Spleen (tissue), 7 donors: ENCODE measurements around the gene C4orf50.

ENCODE experiments used
- POLR2A ChIP-seq, 3 donors: fragments of 450-650 bp; IDR thresholded peaks; one replicate each; pipeline ENCODE4 v1.5.1; 2017; ENCODE audit warnings: antibody characterized with exemption in 3 of 3, mild to moderate bottlenecking in 1 of 3
- TF ChIP-seq, protein P1 (sequence below), 11 experiments: fragments of 200-600 bp in 7 of 11; fragments of 450-650 bp in 4 of 11; sonication (generic) in 4 of 11; IDR thresholded peaks in 8 of 11; conservative IDR thresholded peaks in 3 of 11; 1 replicate in 7 of 11; 2 replicates in 4 of 11; pipeline versions ENCODE4 v1.4.0 to v1.8.0; 2016 to 2021; ENCODE audit warnings: antibody characterized with exemption in 11 of 11, inconsistent platforms in 4 of 11, mild to moderate bottlenecking in 1 of 11
- donor health status: DM: no; HTN: no; CAD: no; lungs with moderate emphysema.
- donor health status: DM: no; HTN: no; CAD: no.
- donor health status: DM: no; HTN: no; CAD: no.

DNA sequence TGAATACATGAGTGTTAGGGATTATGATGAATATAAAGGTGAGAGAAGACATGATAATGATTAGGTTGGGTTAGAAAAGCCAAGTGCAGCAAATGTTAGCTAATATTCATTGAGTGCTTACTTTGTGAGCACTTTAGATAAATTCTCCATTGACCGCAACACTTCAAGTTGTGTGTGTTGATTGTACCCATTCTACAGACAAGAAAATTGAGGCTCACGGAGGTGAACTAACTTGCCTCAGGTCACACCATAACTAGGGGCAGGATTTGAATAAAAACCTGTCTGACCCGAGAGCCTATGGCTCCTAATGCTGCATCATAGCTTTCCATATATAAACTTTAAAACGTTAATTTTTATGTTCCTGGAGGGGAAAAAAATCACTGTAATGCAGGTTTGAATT, 15.2 kb upstream of the C4orf50 start:
- TF ChIP-seq, protein P1, sequence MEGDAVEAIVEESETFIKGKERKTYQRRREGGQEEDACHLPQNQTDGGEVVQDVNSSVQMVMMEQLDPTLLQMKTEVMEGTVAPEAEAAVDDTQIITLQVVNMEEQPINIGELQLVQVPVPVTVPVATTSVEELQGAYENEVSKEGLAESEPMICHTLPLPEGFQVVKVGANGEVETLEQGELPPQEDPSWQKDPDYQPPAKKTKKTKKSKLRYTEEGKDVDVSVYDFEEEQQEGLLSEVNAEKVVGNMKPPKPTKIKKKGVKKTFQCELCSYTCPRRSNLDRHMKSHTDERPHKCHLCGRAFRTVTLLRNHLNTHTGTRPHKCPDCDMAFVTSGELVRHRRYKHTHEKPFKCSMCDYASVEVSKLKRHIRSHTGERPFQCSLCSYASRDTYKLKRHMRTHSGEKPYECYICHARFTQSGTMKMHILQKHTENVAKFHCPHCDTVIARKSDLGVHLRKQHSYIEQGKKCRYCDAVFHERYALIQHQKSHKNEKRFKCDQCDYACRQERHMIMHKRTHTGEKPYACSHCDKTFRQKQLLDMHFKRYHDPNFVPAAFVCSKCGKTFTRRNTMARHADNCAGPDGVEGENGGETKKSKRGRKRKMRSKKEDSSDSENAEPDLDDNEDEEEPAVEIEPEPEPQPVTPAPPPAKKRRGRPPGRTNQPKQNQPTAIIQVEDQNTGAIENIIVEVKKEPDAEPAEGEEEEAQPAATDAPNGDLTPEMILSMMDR (IDR thresholded peaks at IDR 0.05 in 8 of 11, conservative IDR thresholded peaks at IDR 0.05 in 3 of 11): no peak
- TF ChIP-seq POLR2A (IDR thresholded peaks at IDR 0.05): no peak
